CD4-positive, alpha-beta T cell treated with Interferon alpha-2 for 1 hour (primary cell): Measurements from ENCODE around the gene ADM.

Experiments
- DNase-seq, 2 donors: peaks; one replicate each; pipeline ENCODE4 v3.0.0-alpha.2; 2020 to 2022

Gene ADM

GRCh38 chr11:10291801-10292638 is 12.9 kb upstream of the ADM start:
- no peak for DNase-seq

DNA sequence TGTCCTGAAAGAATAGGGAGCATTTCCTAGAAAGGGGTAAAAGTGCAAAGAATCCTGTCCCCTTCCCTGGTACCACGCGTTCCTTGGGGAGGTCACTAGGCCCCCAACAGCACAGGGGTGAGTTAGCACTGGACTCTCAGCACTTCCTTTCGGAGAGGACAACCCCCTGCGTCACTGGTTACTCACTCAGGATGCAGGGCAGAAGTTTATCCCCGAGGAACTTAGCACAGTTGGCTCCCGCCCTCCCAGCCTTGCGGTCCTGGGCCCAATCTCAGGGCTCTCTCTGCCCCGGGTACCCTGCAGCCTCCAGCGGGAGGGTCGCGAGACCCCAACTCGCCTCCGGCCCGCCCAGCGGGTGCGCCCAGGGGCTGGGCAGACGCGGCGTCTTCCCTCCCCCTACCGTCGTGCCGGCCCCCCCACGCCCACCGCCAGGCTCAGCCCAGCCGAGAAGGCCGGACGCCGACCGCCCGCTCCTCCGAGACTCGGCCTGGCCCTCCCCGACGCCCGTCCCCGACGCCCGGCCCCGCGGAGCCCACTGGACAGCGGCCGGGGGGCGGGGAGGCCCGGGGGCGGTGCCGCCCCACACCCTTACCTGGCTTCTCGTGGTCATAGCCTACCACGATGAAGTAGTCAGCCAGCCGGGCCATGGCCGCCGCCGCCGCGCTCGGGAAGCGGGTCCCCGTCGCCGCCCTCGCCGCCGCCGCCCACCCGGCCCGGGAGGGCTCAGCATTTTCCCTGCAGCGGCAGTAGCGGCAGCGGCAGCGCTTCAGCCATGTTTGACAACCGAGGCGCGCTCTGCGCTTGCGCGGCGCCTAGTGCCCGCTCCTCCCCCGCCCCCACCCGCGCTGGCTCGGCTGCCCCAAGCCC is 11.2 kb upstream of the ADM start, which contains the start of gene SBF2:
Gene SBF2, minus strand, starts transcription at position 797 of the 867 bp plus-strand sequence. Its CDS starts 150 bp downstream, at position 647.
- DNase-seq, result peak; percentile 81 to 84

GRCh38 chr11:10294290-10294953 is 10.5 kb upstream of the ADM start:
- no peak for DNase-seq

- DNase-seq, result peak in 1 of 2 donors; percentile 9
Observed at GRCh38 chr11:10295064-10295901, 9.6 kb upstream of the ADM start.

GRCh38 chr11:10298342-10298741 is 6.5 kb upstream of the ADM start:
- peak in 1 of 2 donors; percentile 66 for DNase-seq

GRCh38 chr11:10301656-10302358 is 3.1 kb upstream of the ADM start:
- no peak for DNase-seq

DNA sequence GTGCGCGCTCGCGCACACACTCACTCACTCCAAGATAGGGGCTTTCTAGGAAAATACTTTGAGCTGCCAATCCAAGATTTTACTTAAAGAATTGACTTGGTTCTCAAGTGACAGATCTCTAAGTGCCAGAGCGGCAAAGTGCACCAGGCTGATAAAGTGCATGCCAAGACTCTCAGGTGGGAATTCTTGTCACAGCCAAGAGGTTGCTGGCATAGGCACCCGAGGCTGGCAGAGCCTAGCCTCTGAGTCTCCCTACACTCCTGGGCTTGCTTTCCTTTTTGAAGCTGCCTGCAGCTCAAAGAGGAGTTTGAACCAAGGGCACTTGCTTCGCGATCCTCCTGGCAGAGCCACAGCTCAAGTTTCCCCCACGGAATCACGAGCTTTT is 2.5 kb upstream of the ADM start:
- DNase-seq, result peak in 1 of 2 donors; percentile 6

- DNase-seq, result peak; percentile 73 to 80
Observed at GRCh38 chr11:10302744-10303557, 1.9 kb upstream of the ADM start.

GRCh38 chr11:10303558-10304363 is 1.1 kb upstream of the ADM start:
- peak; percentile 39 to 45 for DNase-seq

DNA sequence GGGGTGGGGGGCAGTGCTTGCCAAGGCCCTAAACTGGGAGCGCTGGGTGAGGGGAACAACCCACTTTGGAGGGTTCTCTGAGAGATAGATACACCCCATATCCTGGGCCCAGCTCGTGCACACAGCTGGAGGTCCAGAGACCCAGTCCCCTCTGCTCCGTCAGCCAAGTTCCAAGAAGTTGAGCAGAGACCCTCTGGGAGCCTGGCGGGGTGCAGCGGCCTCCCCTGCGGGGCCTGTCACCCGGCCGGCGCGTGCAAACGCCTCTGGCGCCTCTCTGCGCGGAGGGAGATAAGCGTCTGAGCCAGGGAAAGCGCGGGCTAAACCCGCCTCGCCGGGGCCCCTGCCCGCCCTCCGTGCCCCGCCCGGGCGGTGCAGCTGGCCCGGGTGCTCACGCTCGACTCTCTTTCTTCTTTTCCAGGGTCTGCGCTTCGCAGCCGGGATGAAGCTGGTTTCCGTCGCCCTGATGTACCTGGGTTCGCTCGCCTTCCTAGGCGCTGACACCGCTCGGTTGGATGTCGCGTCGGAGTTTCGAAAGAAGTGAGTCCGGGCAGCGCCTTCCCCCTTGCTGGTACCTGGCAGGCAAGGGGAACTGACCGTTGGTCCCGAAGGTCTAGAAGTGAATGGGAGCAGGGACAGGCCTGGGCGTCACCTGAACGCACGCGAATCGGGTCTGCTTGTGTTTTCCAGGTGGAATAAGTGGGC is 540 bp downstream of the ADM start:
- DNase-seq, result peak in 1 of 2 donors; percentile 17

- DNase-seq, result peak in 1 of 2 donors; percentile 15
Observed at GRCh38 chr11:10305964-10306918, 1.4 kb downstream of the ADM start.

GRCh38 chr11:10307022-10307399 is 2.1 kb downstream of the ADM start:
- DNase-seq, result no peak

GRCh38 chr11:10307400-10308200 is 2.7 kb downstream of the ADM start:
- DNase-seq, result peak; percentile 82 to 88

GRCh38 chr11:10308201-10308954 is 3.5 kb downstream of the ADM start:
- no peak for DNase-seq

DNA sequence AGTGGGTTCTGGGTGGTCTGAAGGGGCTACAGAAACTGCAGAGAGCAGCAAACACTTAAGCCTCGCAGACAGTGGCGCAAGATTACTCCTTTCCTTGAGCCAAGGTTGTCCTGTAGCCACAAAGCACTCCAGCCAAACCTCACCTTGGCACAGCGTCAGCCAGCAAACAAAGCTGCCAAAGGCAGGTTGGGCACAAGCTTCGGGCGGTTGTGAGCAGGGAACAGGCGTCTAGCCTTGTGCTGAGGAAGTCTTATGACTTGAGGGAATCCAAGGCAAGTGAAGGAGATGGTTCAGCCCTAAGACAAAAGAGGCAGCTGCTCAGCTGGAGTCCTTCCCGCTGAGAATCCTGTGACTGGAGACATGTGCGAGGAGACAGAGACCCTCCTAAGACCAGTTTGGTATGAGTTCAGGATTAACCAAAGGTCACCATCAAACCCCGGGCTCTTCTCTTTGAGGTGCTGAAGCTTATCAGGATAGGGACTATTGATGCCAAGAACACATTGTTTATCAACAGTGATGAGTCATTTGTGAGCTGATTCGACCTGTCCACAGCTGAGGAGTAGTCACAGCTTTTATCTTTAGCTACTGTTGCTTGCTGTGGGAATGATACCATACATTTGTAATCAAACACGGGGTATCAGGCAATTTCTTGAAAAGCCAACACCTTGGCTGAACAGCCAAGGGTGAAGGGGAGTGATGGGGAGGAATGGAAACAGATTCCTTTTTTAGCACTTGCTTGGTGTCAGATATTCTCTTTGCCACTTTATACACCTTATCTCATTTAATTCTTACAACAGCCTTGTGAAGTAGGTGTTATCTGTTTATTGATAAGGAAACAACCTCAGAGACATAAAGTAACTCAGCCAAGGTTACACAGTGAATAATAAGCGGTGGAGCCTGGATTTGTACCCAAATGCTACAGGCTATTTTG is 4.6 kb downstream of the ADM start:
- no peak for DNase-seq
